ENCODE measurements around the gene CIB2. TPM values are rescaled to one million over a fixed set of nuclear protein-coding genes. Genes with fewer than 3 reads are reported as not detected.

Gene CIB2
- total RNA-seq, 1 experiment from 2014 or later: 17.3 TPM

DNA sequence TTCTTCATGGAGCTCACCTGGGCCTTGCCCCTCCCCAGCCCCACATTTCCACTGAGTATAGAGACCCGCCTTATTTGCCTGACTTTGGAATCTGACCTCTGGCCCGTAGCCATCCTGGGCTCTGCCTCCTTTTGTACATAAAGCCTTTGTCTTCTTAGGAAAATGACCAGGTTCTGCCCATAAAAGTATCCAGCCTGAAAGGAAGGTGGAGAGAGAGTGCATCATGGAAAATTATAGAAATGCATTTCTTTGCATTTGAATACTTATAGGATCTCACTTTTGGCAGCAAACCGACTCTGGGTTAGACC lies 42.5 kb downstream of the CIB2 start:
- Histone ChIP-seq H3K9me3 (ENCODE audit: control insufficient read depth in 1 of 2, insufficient read depth in 1 of 2, low read depth in 1 of 2, low read length in 2 of 2) (no peaks in the 10 kb centered on the region), H3K79me2 (ENCODE audit: insufficient read depth, low read length) (no peaks in the 10 kb centered on the region), H3K4me3 (replicated peaks in 1 of 2; ENCODE audit: low read depth in 1 of 2, low read length in 2 of 2) (no peak overlapping the region), H3K27me3 (ENCODE audit: insufficient read depth, low read length) (no peaks in the 10 kb centered on the region), H2AFZ (ENCODE audit: low read depth, low read length, poor library complexity, severe bottlenecking) (no peak overlapping the region), H3K4me1 (ENCODE audit: control insufficient read depth in 1 of 2, insufficient read depth in 2 of 2, low read length in 2 of 2) (no peaks in the 10 kb centered on the region), H3K4me2 (ENCODE audit: low read length) (no peak overlapping the region), H3K36me3 (ENCODE audit: control insufficient read depth in 1 of 2, insufficient read depth in 2 of 2, low read length in 2 of 2) (no peaks in the 10 kb centered on the region), H3K9me2 (ENCODE audit: insufficient read depth) (no peaks in the 10 kb centered on the region), H3K9ac (ENCODE audit: low read length) (no peak overlapping the region), H4K20me1 (ENCODE audit: insufficient read depth) (no peaks in the 10 kb centered on the region), H3K27ac (ENCODE audit: low read depth, low read length) (no peak overlapping the region)
- no TSS peak for BruUV-seq (replicated peaks)
- intact Hi-C loops (cut with micrococcal nuclease): no loop called here
- POLR2A ChIA-PET: no interaction called here
- CTCF ChIA-PET: no interaction called here
- DNase-seq (ENCODE audit: low read depth, low spot score) (no peak), ATAC-seq (no peak)
- TF ChIP-seq POLR2A (IDR thresholded peaks at IDR 0.05; ENCODE audit: borderline replicate concordance, extremely low read depth, insufficient read depth, insufficient read length) (no peak), TCF7L2 (IDR thresholded peaks at IDR 0.05; ENCODE audit: borderline replicate concordance, extremely low read depth, insufficient read depth, insufficient read length) (no peak), ZFX (IDR thresholded peaks at IDR 0.05) (no peak), SP1 (IDR thresholded peaks at IDR 0.05; ENCODE audit: low read depth) (no peak), EZH2phosphoT487 (IDR thresholded peaks at IDR 0.05; ENCODE audit: borderline replicate concordance) (no peak), ELF1 (IDR thresholded peaks at IDR 0.05; ENCODE audit: borderline replicate concordance, low read depth) (no peak), POLR2AphosphoS5 (IDR thresholded peaks at IDR 0.05; ENCODE audit: low read depth, low read length) (no peak), JUND (IDR thresholded peaks at IDR 0.05) (no peak), FOSL1 (IDR thresholded peaks at IDR 0.05; ENCODE audit: low read depth) (no peak), YY1 (IDR thresholded peaks at IDR 0.05; ENCODE audit: extremely low read depth, insufficient replicate concordance, low read depth, low read length) (no peak), RAD21 (IDR thresholded peaks at IDR 0.05; ENCODE audit: low read depth) (no peak), SRF (IDR thresholded peaks at IDR 0.05; ENCODE audit: low read depth) (no peak)
- TF ChIP-seq, protein P1, sequence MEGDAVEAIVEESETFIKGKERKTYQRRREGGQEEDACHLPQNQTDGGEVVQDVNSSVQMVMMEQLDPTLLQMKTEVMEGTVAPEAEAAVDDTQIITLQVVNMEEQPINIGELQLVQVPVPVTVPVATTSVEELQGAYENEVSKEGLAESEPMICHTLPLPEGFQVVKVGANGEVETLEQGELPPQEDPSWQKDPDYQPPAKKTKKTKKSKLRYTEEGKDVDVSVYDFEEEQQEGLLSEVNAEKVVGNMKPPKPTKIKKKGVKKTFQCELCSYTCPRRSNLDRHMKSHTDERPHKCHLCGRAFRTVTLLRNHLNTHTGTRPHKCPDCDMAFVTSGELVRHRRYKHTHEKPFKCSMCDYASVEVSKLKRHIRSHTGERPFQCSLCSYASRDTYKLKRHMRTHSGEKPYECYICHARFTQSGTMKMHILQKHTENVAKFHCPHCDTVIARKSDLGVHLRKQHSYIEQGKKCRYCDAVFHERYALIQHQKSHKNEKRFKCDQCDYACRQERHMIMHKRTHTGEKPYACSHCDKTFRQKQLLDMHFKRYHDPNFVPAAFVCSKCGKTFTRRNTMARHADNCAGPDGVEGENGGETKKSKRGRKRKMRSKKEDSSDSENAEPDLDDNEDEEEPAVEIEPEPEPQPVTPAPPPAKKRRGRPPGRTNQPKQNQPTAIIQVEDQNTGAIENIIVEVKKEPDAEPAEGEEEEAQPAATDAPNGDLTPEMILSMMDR (IDR thresholded peaks at IDR 0.05 in 2 of 3, conservative IDR thresholded peaks at IDR 0.05 in 1 of 3; ENCODE audit: borderline replicate concordance in 1 of 3, insufficient read depth in 1 of 3, low read depth in 2 of 3, low read length in 2 of 3): no peak
- TF ChIP-seq, protein P2, sequence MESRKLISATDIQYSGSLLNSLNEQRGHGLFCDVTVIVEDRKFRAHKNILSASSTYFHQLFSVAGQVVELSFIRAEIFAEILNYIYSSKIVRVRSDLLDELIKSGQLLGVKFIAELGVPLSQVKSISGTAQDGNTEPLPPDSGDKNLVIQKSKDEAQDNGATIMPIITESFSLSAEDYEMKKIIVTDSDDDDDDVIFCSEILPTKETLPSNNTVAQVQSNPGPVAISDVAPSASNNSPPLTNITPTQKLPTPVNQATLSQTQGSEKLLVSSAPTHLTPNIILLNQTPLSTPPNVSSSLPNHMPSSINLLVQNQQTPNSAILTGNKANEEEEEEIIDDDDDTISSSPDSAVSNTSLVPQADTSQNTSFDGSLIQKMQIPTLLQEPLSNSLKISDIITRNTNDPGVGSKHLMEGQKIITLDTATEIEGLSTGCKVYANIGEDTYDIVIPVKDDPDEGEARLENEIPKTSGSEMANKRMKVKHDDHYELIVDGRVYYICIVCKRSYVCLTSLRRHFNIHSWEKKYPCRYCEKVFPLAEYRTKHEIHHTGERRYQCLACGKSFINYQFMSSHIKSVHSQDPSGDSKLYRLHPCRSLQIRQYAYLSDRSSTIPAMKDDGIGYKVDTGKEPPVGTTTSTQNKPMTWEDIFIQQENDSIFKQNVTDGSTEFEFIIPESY (IDR thresholded peaks at IDR 0.05; ENCODE audit: extremely low read depth, insufficient replicate concordance, low read length): no peak
- TF ChIP-seq, protein P3, sequence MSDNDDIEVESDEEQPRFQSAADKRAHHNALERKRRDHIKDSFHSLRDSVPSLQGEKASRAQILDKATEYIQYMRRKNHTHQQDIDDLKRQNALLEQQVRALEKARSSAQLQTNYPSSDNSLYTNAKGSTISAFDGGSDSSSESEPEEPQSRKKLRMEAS (IDR thresholded peaks at IDR 0.05): no peak
- TF ChIP-seq, protein P4, sequence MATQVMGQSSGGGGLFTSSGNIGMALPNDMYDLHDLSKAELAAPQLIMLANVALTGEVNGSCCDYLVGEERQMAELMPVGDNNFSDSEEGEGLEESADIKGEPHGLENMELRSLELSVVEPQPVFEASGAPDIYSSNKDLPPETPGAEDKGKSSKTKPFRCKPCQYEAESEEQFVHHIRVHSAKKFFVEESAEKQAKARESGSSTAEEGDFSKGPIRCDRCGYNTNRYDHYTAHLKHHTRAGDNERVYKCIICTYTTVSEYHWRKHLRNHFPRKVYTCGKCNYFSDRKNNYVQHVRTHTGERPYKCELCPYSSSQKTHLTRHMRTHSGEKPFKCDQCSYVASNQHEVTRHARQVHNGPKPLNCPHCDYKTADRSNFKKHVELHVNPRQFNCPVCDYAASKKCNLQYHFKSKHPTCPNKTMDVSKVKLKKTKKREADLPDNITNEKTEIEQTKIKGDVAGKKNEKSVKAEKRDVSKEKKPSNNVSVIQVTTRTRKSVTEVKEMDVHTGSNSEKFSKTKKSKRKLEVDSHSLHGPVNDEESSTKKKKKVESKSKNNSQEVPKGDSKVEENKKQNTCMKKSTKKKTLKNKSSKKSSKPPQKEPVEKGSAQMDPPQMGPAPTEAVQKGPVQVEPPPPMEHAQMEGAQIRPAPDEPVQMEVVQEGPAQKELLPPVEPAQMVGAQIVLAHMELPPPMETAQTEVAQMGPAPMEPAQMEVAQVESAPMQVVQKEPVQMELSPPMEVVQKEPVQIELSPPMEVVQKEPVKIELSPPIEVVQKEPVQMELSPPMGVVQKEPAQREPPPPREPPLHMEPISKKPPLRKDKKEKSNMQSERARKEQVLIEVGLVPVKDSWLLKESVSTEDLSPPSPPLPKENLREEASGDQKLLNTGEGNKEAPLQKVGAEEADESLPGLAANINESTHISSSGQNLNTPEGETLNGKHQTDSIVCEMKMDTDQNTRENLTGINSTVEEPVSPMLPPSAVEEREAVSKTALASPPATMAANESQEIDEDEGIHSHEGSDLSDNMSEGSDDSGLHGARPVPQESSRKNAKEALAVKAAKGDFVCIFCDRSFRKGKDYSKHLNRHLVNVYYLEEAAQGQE (IDR thresholded peaks at IDR 0.05; ENCODE audit: low read depth): no peak
- RAD21 ChIA-PET (ENCODE audit: low non-redundant PET in 1 of 2, low total read pairs in 2 of 2, uncharacterized antibody in 2 of 2, unreplicated experiment in 2 of 2): no interaction called here

All from HCT116 (cell line).